GM18870 (cell line): ENCODE measurements around the gene CHDH.

ENCODE experiments used
- ATAC-seq: cut with Tn5 transposase; IDR thresholded peaks from one replicate; pipeline ENCODE4 v1.9.1; 2021; ENCODE audit warnings: moderate library complexity; ENCODE audit not compliant: unreplicated experiment

The CHDH gene

GRCh38 chr3:53794597-53794996, 51.6 kb downstream of the CHDH start:
- ATAC-seq, result no peak

- ATAC-seq, result no peak
These were observed 53.4 kb downstream of the CHDH start for GRCh38 chr3:53792866-53793265.

GRCh38 chr3:53791317-53791716, 54.9 kb downstream of the CHDH start:
- ATAC-seq, result no peak

GRCh38 chr3:53790470-53790869, 55.7 kb downstream of the CHDH start:
- no peak for ATAC-seq

GRCh38 chr3:53789459-53789858, 56.8 kb downstream of the CHDH start:
- no peak for ATAC-seq

GRCh38 chr3:53788038-53788437, 58.2 kb downstream of the CHDH start:
- ATAC-seq, result no peak

GRCh38 chr3:53787016-53787415, 59.2 kb downstream of the CHDH start:
- no peak for ATAC-seq

GRCh38 chr3:53780806-53781205, 65.4 kb downstream of the CHDH start:
- ATAC-seq, result no peak

GRCh38 chr3:53780171-53780570, 66.0 kb downstream of the CHDH start:
- ATAC-seq, result no peak

- ATAC-seq, result no peak
These were observed 68.1 kb downstream of the CHDH start for GRCh38 chr3:53778153-53778552.

- ATAC-seq, result no peak
These were observed 68.8 kb downstream of the CHDH start for GRCh38 chr3:53777468-53777867.

- ATAC-seq, result no peak
These were observed 69.6 kb downstream of the CHDH start for GRCh38 chr3:53776494-53777101.

GRCh38 chr3:53775834-53776251, 70.4 kb downstream of the CHDH start:
- no peak for ATAC-seq

GRCh38 chr3:53775018-53775417, 71.2 kb downstream of the CHDH start:
- ATAC-seq, result no peak

- ATAC-seq, result peak; percentile 10
These were observed 71.8 kb downstream of the CHDH start for GRCh38 chr3:53774414-53774813.

GRCh38 chr3:53773611-53774368, 72.4 kb downstream of the CHDH start:
- peak; percentile 80 for ATAC-seq

GRCh38 chr3:53773021-53773436, 73.2 kb downstream of the CHDH start:
- no peak for ATAC-seq

- ATAC-seq, result no peak
These were observed 73.7 kb downstream of the CHDH start for GRCh38 chr3:53772562-53772961.

- ATAC-seq, result no peak
These were observed 77.5 kb downstream of the CHDH start for GRCh38 chr3:53768478-53769459.

- ATAC-seq, result no peak
These were observed 79.5 kb downstream of the CHDH start for GRCh38 chr3:53766706-53767105.

GRCh38 chr3:53765753-53766152, 80.5 kb downstream of the CHDH start:
- ATAC-seq, result no peak
